Endothelial cell of umbilical vein (primary cell): ENCODE results near the gene BMP2.

ENCODE experiments used
- FOS ChIP-seq: IDR thresholded peaks from 2 replicates; pipeline ENCODE4 v1.6.1; 2011; ENCODE audit warnings: mild to moderate bottlenecking, low read length, moderate library complexity, borderline replicate concordance; ENCODE audit not compliant: insufficient read depth
- POLR2A ChIP-seq: IDR thresholded peaks from 2 replicates; pipeline ENCODE4 v1.6.1; 2012; ENCODE audit warnings: low read depth, mild to moderate bottlenecking, control low read depth, low read length
- POLR2AphosphoS5 ChIP-seq: IDR thresholded peaks from 2 replicates; pipeline ENCODE4 v1.6.1; 2012; ENCODE audit warnings: low read depth, mild to moderate bottlenecking, control low read depth, low read length, moderate library complexity; ENCODE audit not compliant: insufficient read depth
- TF ChIP-seq, protein P1 (sequence below), 2 donors: IDR thresholded peaks; 1 replicate in 1 of 2; 2 replicates in 1 of 2; pipeline ENCODE4 v1.5.1; 2011; ENCODE audit warnings: low read length in 2 of 2, mild to moderate bottlenecking in 2 of 2, moderate library complexity in 2 of 2, control low read depth in 1 of 2, inconsistent platforms in 1 of 2, low read depth in 1 of 2; ENCODE audit not compliant: insufficient read depth in 1 of 2; ENCODE audit errors: extremely low read depth in 1 of 2

DNA sequence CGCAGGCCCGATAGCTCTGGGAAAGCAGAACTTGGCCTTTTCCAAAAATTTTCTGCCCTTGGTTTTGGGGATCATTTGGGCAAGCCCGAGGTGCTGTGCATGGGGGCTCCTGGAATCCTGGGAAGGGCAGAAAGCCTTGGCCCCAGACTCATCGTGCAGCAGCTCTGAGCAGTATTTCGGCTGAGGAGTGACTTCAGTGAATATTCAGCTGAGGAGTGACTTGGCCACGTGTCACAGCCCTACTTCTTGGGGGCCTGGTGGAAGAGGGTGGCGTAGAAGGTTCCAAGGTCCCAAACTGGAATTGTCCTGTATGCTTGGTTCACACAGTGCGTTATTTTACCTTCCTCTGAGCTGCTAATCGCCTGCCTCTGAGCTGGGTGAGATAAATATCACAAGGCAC is 1.1 kb upstream of the BMP2 start:
- TF ChIP-seq POLR2AphosphoS5 (no peak), POLR2A (no peak), FOS (no peak)
- TF ChIP-seq, protein P1, sequence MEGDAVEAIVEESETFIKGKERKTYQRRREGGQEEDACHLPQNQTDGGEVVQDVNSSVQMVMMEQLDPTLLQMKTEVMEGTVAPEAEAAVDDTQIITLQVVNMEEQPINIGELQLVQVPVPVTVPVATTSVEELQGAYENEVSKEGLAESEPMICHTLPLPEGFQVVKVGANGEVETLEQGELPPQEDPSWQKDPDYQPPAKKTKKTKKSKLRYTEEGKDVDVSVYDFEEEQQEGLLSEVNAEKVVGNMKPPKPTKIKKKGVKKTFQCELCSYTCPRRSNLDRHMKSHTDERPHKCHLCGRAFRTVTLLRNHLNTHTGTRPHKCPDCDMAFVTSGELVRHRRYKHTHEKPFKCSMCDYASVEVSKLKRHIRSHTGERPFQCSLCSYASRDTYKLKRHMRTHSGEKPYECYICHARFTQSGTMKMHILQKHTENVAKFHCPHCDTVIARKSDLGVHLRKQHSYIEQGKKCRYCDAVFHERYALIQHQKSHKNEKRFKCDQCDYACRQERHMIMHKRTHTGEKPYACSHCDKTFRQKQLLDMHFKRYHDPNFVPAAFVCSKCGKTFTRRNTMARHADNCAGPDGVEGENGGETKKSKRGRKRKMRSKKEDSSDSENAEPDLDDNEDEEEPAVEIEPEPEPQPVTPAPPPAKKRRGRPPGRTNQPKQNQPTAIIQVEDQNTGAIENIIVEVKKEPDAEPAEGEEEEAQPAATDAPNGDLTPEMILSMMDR (IDR thresholded peaks at IDR 0.05; ENCODE audit: extremely low read depth in 1 of 2, insufficient read depth in 1 of 2, low read depth in 1 of 2, low read length in 2 of 2) = no peak
